HepG2 (cell line): ENCODE results near the gene ZBTB25. TPM values are rescaled to one million over a fixed set of nuclear protein-coding genes. Genes with fewer than 3 reads are reported as not detected.

ENCODE experiments used
- ATAC-seq: fragments of 200-7000 bp; cut with Tn5 transposase; 3 replicates; pipeline ENCODE4 v1.9.1; 2020; ENCODE audit warnings: mild to moderate bottlenecking, moderate library complexity
- BruUV-seq: library from RNA; stranded (reverse); fragments of 400-500 nt; replicated peaks from 2 replicates; lab custom pipeline; 2021; lab: Mats Ljungman, UMichigan
- CTCF ChIA-PET: fragments of 300-600 bp; formaldehyde crosslinking; extraction: SDS; loops from one replicate; lab custom pipeline; 2021; ENCODE audit warnings: low total read pairs, inconsistent platforms, low intra/inter-chr PET ratio; lab: Yijun Ruan, JAX
- POLR2A ChIA-PET: fragments of 350-600 bp; sonication (Branson Sonifier 250); formaldehyde crosslinking; loops from one replicate; lab custom pipeline; 2020; ENCODE audit warnings: antibody characterized with exemption, inconsistent platforms; lab: Yijun Ruan, JAX
- DNase-seq: peaks from one replicate; pipeline ENCODE4 v3.0.0-alpha.2; 2015; ENCODE audit warnings: low spot score
- FAIRE-seq: peaks from 3 replicates; lab custom pipeline; 2011; peaks lifted over from hg19 to GRCh38; lab: Jason Lieb, UNC
- H2AFZ ChIP-seq: one replicate; pipeline ENCODE4 v1.6.1; 2011; ENCODE audit warnings: low read length, inconsistent platforms
- H3K27ac ChIP-seq: fragments of 300-600 bp; 3 replicates; pipeline ENCODE4 v1.8.0; 2011; ENCODE audit warnings: mixed run types, mild to moderate bottlenecking, mixed read lengths, low read length, inconsistent platforms; ENCODE audit not compliant: insufficient read depth; ENCODE audit errors: extremely low read length
- H3K27me3 ChIP-seq, 2 experiments: fragments of 200-600 bp in 1 of 2; 2 replicates in 1 of 2; 3 replicates in 1 of 2; pipeline versions ENCODE4 v1.6.0 to v1.8.0; 2011; ENCODE audit warnings: low read length in 2 of 2, mild to moderate bottlenecking in 2 of 2, moderate library complexity in 2 of 2, inconsistent platforms in 1 of 2; ENCODE audit not compliant: insufficient read depth in 2 of 2, control insufficient read depth in 1 of 2
- H3K36me3 ChIP-seq, 2 experiments: fragments of 200-600 bp in 1 of 2; replicated peaks in 1 of 2; 2 replicates in 1 of 2; 3 replicates in 1 of 2; pipeline versions ENCODE4 v1.5.1 to v1.8.0; 2011; ENCODE audit warnings: low read length in 2 of 2, inconsistent platforms in 1 of 2; ENCODE audit not compliant: insufficient read depth in 2 of 2, control insufficient read depth in 1 of 2
- H3K4me1 ChIP-seq: 2 replicates; pipeline ENCODE4 v1.5.1; 2012; ENCODE audit warnings: low read length, inconsistent platforms; ENCODE audit not compliant: insufficient read depth
- H3K4me2 ChIP-seq: 2 replicates; pipeline ENCODE4 v1.6.0; 2011; ENCODE audit warnings: low read depth, low read length, inconsistent platforms
- H3K4me3 ChIP-seq, 3 experiments: fragments of 200-600 bp in 1 of 3; sonication (generic), shearing (Covaris generic) in 1 of 3; replicated peaks in 1 of 3; 2 replicates each; pipeline ENCODE4 v1.5.1; 2011 to 2016; ENCODE audit warnings: low read length in 3 of 3, inconsistent platforms in 2 of 3, low read depth in 2 of 3, mild to moderate bottlenecking in 2 of 3, control low read depth in 1 of 3, mixed read lengths in 1 of 3; ENCODE audit not compliant: insufficient read depth in 1 of 3
- H3K79me2 ChIP-seq: one replicate; pipeline ENCODE4 v1.6.1; 2011; ENCODE audit warnings: low read length, inconsistent platforms; ENCODE audit not compliant: insufficient read depth
- H3K9ac ChIP-seq: 2 replicates; pipeline ENCODE4 v1.6.0; 2011; ENCODE audit warnings: mild to moderate bottlenecking, low read depth, low read length, inconsistent platforms; ENCODE audit not compliant: insufficient read depth
- H3K9me3 ChIP-seq: 2 replicates; pipeline ENCODE4 v1.5.1; 2012; ENCODE audit warnings: mild to moderate bottlenecking, low read length
- H4K20me1 ChIP-seq: 2 replicates; pipeline ENCODE4 v1.6.0; 2011; ENCODE audit warnings: inconsistent platforms, mild to moderate bottlenecking, low read length, moderate library complexity; ENCODE audit not compliant: insufficient read depth
- HHEX ChIP-seq: IDR thresholded peaks from 2 replicates; pipeline ENCODE4 v1.6.1; 2016; ENCODE audit warnings: control low read depth
- PHF20 ChIP-seq: sonication (generic); formaldehyde crosslinking; IDR thresholded peaks from 2 replicates; pipeline ENCODE4 v1.5.0; 2020; ENCODE audit warnings: mild to moderate bottlenecking, missing genetic modification reagents
- RFXANK ChIP-seq: IDR thresholded peaks from 2 replicates; pipeline ENCODE4 v1.6.1; 2016
- SRSF4 ChIP-seq: fragments of 200-400 bp; formaldehyde crosslinking; IDR thresholded peaks from one replicate; pipeline ENCODE4 v1.6.1; 2018; ENCODE audit warnings: mild to moderate bottlenecking, low read depth, low read length, moderate library complexity; ENCODE audit not compliant: poor library complexity, severe bottlenecking
- TGIF2 ChIP-seq: IDR thresholded peaks from 2 replicates; pipeline ENCODE4 v1.6.1; 2016; ENCODE audit warnings: control low read depth, missing compliant biosample characterization
- ZBED4 ChIP-seq: sonication (generic); formaldehyde crosslinking; IDR thresholded peaks from 2 replicates; pipeline ENCODE4 v1.4.0; 2020; ENCODE audit warnings: missing genetic modification reagents, borderline replicate concordance
- ZBTB42 ChIP-seq: sonication (generic); formaldehyde crosslinking; IDR thresholded peaks from 2 replicates; pipeline ENCODE4 v1.5.0; 2020; ENCODE audit warnings: mild to moderate bottlenecking, missing genetic modification reagents
- ZNF530 ChIP-seq: sonication (generic); formaldehyde crosslinking; IDR thresholded peaks from 2 replicates; pipeline ENCODE4 v1.5.0; 2020; ENCODE audit warnings: low read depth, mild to moderate bottlenecking, missing genetic modification reagents
- ZNF557 ChIP-seq: sonication (generic); formaldehyde crosslinking; IDR thresholded peaks from 2 replicates; pipeline ENCODE4 v1.4.0; 2020; ENCODE audit warnings: missing genetic modification reagents
- ZNF615 ChIP-seq: sonication (generic); formaldehyde crosslinking; IDR thresholded peaks from 2 replicates; pipeline ENCODE4 v1.5.0; 2020; ENCODE audit warnings: mild to moderate bottlenecking, missing genetic modification reagents, borderline replicate concordance
- ZNF768 ChIP-seq: sonication (generic); formaldehyde crosslinking; IDR thresholded peaks from 2 replicates; pipeline ENCODE4 v1.4.0; 2020; ENCODE audit warnings: missing genetic modification reagents
- ZNF781 ChIP-seq: sonication (generic); formaldehyde crosslinking; IDR thresholded peaks from 2 replicates; pipeline ENCODE4 v1.5.1; 2020; ENCODE audit warnings: borderline replicate concordance, mild to moderate bottlenecking, missing genetic modification reagents; ENCODE audit errors: not compliant biosample characterization
- ZSCAN29 ChIP-seq: sonication (generic); formaldehyde crosslinking; conservative IDR thresholded peaks from 2 replicates; pipeline ENCODE4 v1.4.0; 2020; ENCODE audit warnings: mild to moderate bottlenecking, missing genetic modification reagents
- WGBS: methylation state at CpG from one replicate; pipeline ENCODE4 v1.1.6; 2017; ENCODE audit warnings: low lambda C conversion rate; 5-methylcytosine and 5-hydroxymethylcytosine counted together
- in situ Hi-C: cut with HindIII; loops from 2 replicates; pipeline ENCODE4 v1.10.0; 2017; ENCODE audit warnings: low pct_unique_long_range_greater_than_20kb; ENCODE audit not compliant: extremely low pct_ligation_motif_present
- intact Hi-C: fragments of 100-400 bp; cut with micrococcal nuclease; formaldehyde crosslinking; loops from one replicate; pipeline ENCODE4 v1.10.0; 2022; ENCODE audit not compliant: unreplicated experiment
- polyA plus RNA-seq, 8 experiments: library from polyadenylated mRNA; depleted of rRNA in 3 of 8; stranded (reverse) in 7 of 8; unstranded in 1 of 8; fragments of >200 nt; fragmentation: Illumina TruSeq in 4 of 8; extraction: Trizol in 4 of 8; gene quantifications; 2 replicates each; pipeline versions ENCODE4 v1.2.1 to v1.2.3, GENCODE V29; 2011 to 2016; ENCODE audit warnings: low read depth in 4 of 8, missing spikeins in 1 of 8, mixed read lengths in 1 of 8; ENCODE audit not compliant: insufficient read depth in 1 of 8
- total RNA-seq, 5 experiments: library from RNA; depleted of rRNA; stranded (reverse); fragments of >200 nt; fragmentation: Illumina TruSeq; extraction: Trizol; gene quantifications; 2 replicates each; pipeline ENCODE4 v1.2.3, GENCODE V29; 2016; ENCODE audit warnings: low read depth in 1 of 5
- TF ChIP-seq, protein P1 (sequence below): sonication (generic); formaldehyde crosslinking; conservative IDR thresholded peaks from 2 replicates; pipeline ENCODE4 v1.4.0; 2020; ENCODE audit warnings: missing genetic modification reagents

ZBTB25 gene
- total and polyA plus RNA-seq, 2 of the 13 experiments (the other 11 are each of a cell fraction or from before 2014, with no cell fraction given): 3.5 to 7.6 TPM

DNA sequence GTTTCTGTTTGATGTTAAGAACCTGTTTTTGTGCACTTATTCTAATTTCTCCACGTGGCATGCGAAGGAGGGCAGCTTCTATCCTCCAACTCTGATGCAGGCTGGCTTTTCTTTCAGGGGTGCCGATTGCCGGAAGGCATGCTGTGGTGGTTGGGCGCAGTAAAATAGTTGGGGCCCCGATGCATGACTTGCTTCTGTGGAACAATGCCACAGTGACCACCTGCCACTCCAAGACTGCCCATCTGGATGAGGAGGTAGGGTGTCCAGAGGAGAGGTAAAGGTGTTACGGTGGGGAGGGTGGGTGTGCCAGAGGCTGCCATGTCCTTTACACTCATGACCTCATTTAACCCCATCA lies 85.9 kb downstream of the ZBTB25 start (continued):
- no peak for TF ChIP-seq ZBED4 (CRISPR knock-in tag)
- no peak for TF ChIP-seq ZNF530 (CRISPR knock-in tag)
- no peak for TF ChIP-seq PHF20 (CRISPR knock-in tag)
- TF ChIP-seq ZBTB42 (CRISPR knock-in tag): no peak
- TF ChIP-seq ZSCAN29 (CRISPR knock-in tag): no peak
- no peak for TF ChIP-seq ZNF781 (CRISPR knock-in tag)
- TF ChIP-seq ZNF768 (CRISPR knock-in tag): no peak
- TF ChIP-seq ZNF557 (CRISPR knock-in tag): no peak

DNA sequence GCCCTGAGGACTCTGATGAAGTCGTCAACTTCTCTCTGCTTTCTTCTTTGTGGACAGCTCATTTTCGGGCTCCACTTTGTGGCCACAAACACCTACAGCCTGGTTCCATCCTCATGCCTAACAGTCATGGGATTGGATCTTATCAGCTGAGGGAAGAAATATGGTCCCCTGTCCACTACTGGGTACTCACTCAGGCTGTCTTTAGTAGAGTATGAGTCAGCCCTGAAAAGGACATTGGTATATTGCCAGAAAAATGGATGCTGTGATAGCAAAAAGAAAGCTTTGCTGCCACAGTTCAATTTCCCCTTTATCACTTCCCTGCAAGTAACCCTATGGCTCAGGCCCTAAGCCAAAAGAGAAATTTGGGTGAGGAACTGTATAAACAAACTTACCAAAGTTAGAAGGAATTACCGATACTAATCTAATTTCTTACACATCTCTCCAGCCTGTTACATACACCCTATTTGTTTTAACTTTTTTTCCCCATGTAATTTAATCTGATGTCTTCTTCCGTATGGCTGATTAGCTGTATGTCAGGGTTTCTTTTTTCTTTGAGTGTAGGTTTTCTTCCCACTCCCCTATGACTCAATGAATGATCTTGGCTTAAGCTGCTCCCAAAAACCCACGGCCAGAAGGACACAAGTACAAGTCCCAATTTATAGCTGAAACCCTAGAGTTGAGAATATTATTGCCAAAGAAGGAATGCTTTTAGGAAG lies 86.4 kb downstream of the ZBTB25 start:
- in situ Hi-C loops: no loop called here
- TF ChIP-seq ZNF615 (CRISPR knock-in tag): no peak
- TF ChIP-seq, protein P1, sequence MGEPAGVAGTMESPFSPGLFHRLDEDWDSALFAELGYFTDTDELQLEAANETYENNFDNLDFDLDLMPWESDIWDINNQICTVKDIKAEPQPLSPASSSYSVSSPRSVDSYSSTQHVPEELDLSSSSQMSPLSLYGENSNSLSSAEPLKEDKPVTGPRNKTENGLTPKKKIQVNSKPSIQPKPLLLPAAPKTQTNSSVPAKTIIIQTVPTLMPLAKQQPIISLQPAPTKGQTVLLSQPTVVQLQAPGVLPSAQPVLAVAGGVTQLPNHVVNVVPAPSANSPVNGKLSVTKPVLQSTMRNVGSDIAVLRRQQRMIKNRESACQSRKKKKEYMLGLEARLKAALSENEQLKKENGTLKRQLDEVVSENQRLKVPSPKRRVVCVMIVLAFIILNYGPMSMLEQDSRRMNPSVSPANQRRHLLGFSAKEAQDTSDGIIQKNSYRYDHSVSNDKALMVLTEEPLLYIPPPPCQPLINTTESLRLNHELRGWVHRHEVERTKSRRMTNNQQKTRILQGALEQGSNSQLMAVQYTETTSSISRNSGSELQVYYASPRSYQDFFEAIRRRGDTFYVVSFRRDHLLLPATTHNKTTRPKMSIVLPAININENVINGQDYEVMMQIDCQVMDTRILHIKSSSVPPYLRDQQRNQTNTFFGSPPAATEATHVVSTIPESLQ (CRISPR knock-in tag): no peak
- no peak for TF ChIP-seq SRSF4
- no peak for TF ChIP-seq HHEX (CRISPR knock-in tag)
- no peak for TF ChIP-seq RFXANK (CRISPR knock-in tag)
- no peak for TF ChIP-seq TGIF2
- TF ChIP-seq ZBED4 (CRISPR knock-in tag): no peak

More for the DNA sequence above, 86.4 kb downstream of the ZBTB25 start:
- Histone ChIP-seq H3K27me3 (no peaks in the 10 kb centered on the region), H4K20me1 (no peaks in the 10 kb centered on the region), H3K27ac (no peak overlapping the region), H3K4me1 (no peaks in the 10 kb centered on the region), H3K4me2 (no peak overlapping the region), H2AFZ (no peak overlapping the region), H3K36me3 (peaks cover 20 to 73% of the 10 kb centered on the region in 2 experiments), H3K4me3 (no peak overlapping the region), H3K9ac (no peak overlapping the region), H3K79me2 (no peaks in the 10 kb centered on the region), H3K9me3 (no peaks in the 10 kb centered on the region)
- POLR2A ChIA-PET: no interaction called here
- CTCF ChIA-PET: no interaction called here
- 98% methylated on average over 5 of the region's 5 CpGs for WGBS
- no peak for DNase-seq
- FAIRE-seq: no peak
- no TSS peak for BruUV-seq
- intact Hi-C loops: no loop called here
- ATAC-seq: no peak
